Ishikawa (cell line): ENCODE results near the gene EPB41L4B.

ENCODE experiments used
- EGR1 ChIP-seq: IDR thresholded peaks from 2 replicates; pipeline ENCODE4 v1.6.1; 2012
- FOXM1 ChIP-seq: IDR thresholded peaks from 2 replicates; pipeline ENCODE4 v1.6.1; 2012; ENCODE audit warnings: low read depth, borderline replicate concordance
- MAX ChIP-seq: IDR thresholded peaks from 2 replicates; pipeline ENCODE4 v1.6.1; 2012
- NFIC ChIP-seq: IDR thresholded peaks from 2 replicates; pipeline ENCODE4 v1.6.1; 2012
- RAD21 ChIP-seq: IDR thresholded peaks from 2 replicates; pipeline ENCODE4 v1.6.1; 2012; ENCODE audit warnings: low read depth
- TAF1 ChIP-seq: IDR thresholded peaks from 2 replicates; pipeline ENCODE4 v1.6.1; 2012; ENCODE audit warnings: low read depth, mild to moderate bottlenecking
- TEAD4 ChIP-seq: IDR thresholded peaks from 2 replicates; pipeline ENCODE4 v1.6.1; 2012
- YY1 ChIP-seq: IDR thresholded peaks from 2 replicates; pipeline ENCODE4 v1.6.1; 2012; ENCODE audit warnings: low read depth

- TF ChIP-seq RAD21 (no peak), TAF1 (no peak), NFIC (no peak), TEAD4 (no peak), YY1 (no peak), EGR1 (no peak), MAX (no peak), FOXM1 (no peak)
Measured at GRCh38 chr9:109166171-109166770, 154.6 kb downstream of the EPB41L4B start.
